ENCODE measurements around the gene POLN.

DNA sequence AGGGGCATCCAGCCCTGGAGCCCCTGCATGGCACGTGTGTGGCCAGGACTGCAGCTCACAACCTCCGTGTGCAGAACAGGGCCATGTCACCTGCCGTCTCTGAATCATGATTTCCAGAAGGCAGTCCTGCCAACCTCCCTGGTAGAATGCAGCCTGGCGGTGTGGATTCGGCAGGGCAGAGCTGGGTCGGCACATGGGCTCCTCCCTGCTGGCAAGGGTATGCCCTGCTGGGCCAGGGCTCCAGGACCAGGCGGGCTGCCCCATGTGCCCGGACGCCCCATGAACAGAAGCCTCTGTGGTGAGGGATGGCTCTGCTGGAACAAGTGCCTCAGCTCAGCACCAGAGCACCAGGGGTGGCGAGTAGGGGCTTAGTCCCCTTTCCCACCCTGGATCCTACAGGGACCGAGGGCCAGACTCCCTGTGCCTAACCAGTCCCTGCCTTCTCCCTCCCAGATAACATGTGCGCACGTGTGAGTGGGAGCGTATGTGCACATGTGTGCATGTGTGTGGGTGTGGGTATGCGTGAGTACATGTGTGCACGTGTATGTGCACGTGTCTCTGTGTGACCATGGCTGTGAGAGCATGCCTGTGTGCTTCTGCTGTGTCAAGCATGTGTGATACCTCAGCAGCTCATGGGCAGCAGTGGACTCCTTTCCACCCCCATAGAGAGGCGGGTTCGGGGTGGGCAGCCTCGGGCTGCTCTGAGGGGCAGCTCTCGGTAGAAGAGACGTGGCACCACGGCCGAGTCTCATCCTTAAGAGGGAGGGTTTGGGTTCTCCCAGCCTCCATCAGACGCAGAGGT lies 30.3 kb upstream of the POLN start:
- TF ChIP-seq, protein P1, sequence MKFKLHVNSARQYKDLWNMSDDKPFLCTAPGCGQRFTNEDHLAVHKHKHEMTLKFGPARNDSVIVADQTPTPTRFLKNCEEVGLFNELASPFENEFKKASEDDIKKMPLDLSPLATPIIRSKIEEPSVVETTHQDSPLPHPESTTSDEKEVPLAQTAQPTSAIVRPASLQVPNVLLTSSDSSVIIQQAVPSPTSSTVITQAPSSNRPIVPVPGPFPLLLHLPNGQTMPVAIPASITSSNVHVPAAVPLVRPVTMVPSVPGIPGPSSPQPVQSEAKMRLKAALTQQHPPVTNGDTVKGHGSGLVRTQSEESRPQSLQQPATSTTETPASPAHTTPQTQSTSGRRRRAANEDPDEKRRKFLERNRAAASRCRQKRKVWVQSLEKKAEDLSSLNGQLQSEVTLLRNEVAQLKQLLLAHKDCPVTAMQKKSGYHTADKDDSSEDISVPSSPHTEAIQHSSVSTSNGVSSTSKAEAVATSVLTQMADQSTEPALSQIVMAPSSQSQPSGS (CRISPR knock-in tag; IDR thresholded peaks at IDR 0.05; ENCODE audit: borderline replicate concordance, low read depth) = no peak
- TF ChIP-seq NFATC4 (CRISPR knock-in tag; IDR thresholded peaks at IDR 0.05) = no peak
- TF ChIP-seq ETV6 (CRISPR knock-in tag; IDR thresholded peaks at IDR 0.05) = no peak

All from WTC11 (cell line).